MM.1S (cell line): ENCODE measurements around the gene SERPINB6.

ENCODE experiments used
- EZH2 ChIP-seq: fragments of 300-600 bp; sonication (generic); optimal IDR thresholded peaks from 2 replicates; pipeline ENCODE3; 2017; ENCODE audit warnings: low read depth, mild to moderate bottlenecking, antibody characterized with exemption, low read length, mixed read lengths
- EZH2phosphoT487 ChIP-seq: fragments of 300-600 bp; sonication (generic); IDR thresholded peaks from 2 replicates; pipeline ENCODE4 v1.6.1; 2018; ENCODE audit warnings: antibody characterized with exemption, low read length
- TF ChIP-seq, protein P1 (sequence below): fragments of 300-600 bp; sonication (generic); IDR thresholded peaks from 2 replicates; pipeline ENCODE4 v1.5.1; 2016; ENCODE audit warnings: antibody characterized with exemption, low read length, mixed read lengths

DNA sequence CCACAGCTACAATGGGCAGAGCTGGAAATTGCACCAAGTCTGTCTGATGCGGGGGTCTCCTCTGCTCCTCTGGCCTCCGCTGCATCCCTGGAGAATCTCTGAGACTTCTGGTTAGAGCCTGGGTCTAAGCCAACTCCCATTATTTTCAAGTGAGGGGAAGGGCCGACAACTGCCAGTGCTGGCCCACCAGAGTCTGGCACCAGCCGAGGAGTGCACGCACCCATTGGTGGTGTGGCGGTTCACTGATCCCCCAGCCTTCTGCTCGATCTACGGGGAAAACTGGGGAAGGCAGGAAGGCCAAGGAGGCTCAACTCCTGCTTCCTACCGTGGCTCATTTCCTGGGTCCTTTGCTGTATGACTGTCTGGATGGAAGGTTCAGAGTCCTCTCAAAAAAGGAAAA is 34.5 kb upstream of the SERPINB6 start:
- TF ChIP-seq, protein P1, sequence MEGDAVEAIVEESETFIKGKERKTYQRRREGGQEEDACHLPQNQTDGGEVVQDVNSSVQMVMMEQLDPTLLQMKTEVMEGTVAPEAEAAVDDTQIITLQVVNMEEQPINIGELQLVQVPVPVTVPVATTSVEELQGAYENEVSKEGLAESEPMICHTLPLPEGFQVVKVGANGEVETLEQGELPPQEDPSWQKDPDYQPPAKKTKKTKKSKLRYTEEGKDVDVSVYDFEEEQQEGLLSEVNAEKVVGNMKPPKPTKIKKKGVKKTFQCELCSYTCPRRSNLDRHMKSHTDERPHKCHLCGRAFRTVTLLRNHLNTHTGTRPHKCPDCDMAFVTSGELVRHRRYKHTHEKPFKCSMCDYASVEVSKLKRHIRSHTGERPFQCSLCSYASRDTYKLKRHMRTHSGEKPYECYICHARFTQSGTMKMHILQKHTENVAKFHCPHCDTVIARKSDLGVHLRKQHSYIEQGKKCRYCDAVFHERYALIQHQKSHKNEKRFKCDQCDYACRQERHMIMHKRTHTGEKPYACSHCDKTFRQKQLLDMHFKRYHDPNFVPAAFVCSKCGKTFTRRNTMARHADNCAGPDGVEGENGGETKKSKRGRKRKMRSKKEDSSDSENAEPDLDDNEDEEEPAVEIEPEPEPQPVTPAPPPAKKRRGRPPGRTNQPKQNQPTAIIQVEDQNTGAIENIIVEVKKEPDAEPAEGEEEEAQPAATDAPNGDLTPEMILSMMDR: no peak
- TF ChIP-seq EZH2phosphoT487 (no peak), EZH2 (no peak)
